ENCODE results near the gene AP5B1.
A peak's percentile ranks its signal among the peaks of the same experiment; 100 is the strongest.
"Not testable (repeated sequence)": the region's sequence is repeated elsewhere in the genome, so short reads cannot be mapped to it uniquely, and the experiment has no call there.

Gene AP5B1

DNA sequence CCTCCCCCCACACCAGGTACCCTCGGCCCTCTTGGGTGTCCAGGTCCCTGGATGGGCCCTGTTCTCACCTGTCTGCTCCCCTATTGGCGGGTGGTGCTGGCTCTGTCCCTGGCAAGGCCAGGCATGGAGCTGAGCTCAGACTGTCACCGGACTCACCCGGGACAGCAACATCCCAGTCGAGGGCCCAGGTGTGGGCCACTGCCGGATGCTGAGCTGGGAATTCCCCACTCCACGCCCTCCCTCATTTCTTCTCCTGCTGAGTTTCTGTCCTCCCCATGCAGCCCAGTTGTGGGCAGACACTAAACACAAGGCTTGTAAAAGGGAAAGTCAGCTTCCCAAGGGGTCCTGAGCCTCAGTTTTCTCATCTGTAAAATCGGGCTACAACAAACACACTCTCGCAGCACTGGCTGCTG lies 2.0 kb upstream of the AP5B1 start:
- ATAC-seq: no peak

DNA sequence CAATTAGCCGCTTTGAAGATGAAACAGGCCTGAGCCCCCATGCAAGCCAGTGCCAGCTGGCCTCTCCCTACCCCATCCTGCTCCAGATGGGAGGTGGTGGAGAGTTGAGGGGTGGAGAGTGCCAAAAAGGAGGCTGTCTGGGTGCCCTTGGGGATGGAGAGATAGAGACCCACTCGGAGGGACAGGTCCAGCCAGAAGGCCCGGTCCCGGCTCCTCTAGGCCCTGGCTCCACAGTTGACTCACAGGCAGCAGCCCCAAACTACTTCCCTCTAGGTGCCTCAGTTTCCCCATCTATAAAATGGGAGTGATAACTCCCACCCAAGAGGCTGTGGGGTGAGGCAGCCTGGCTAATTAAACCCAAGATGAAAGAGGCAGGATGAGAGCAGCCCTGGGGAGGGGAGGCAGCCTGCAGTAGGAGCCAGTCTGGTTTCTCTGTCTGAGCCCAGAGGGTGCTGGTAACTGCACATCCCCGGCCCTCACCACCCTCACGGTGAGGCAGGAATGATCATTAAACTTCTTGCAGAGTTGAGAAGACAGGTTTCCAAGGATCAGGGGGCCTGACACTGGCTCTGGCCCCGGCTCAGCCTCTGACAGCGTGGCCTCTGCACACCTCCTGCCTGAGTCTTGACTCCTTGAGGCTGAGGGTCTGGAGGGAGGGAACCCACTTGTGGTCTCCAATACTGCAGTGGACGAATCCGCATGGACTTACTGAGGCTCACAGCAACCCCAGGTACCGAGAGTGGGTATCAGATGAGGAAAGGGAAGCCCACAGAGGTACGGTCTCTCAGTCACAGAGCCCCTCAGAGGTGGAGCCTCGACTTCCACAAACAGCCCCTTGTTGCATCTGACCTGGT lies 1.4 kb upstream of the AP5B1 start:
- no peak for ATAC-seq

DNA sequence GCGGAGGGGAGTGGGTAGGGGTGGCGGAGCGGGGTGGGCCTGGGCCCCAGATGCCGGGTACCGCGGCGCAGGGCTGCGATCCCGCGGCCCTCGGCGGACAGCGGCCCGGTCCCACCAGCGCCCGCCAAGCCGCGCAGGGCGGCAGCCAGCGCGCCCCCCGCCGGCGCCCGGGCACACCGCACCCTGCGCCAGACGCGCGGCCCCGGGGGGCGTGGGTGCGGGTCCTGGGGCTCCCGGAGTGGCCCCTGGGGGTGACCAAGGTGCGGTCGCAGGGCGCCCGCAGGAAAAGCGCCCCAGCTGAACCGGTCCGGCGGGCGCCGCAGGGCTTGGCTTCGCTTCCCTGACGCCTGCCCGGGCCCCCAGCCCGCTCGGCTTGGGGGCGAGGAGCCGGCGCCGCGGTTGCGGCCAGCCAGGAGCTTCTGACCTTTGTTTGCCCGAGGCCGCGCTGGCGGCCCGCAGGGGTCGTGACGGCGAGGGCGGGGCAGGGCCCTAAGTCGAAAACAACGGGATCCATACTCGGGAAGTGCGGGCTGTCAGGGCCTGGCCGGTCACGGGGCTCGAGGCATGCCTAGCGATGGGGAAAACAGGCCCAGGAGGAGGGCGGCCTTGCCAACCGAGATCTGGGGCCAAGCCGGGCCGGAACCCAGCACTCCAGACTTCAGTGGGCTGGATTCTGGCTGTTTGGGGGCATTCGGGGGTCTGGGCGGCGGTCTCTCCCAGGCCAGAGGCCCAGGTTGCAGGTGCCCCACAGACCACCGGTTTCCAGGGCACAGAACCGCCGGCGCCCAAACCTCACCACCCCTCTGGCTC lies 581 bp upstream of the AP5B1 start:
- peak in 1 of 2 donors; percentile 36 for ATAC-seq

DNA sequence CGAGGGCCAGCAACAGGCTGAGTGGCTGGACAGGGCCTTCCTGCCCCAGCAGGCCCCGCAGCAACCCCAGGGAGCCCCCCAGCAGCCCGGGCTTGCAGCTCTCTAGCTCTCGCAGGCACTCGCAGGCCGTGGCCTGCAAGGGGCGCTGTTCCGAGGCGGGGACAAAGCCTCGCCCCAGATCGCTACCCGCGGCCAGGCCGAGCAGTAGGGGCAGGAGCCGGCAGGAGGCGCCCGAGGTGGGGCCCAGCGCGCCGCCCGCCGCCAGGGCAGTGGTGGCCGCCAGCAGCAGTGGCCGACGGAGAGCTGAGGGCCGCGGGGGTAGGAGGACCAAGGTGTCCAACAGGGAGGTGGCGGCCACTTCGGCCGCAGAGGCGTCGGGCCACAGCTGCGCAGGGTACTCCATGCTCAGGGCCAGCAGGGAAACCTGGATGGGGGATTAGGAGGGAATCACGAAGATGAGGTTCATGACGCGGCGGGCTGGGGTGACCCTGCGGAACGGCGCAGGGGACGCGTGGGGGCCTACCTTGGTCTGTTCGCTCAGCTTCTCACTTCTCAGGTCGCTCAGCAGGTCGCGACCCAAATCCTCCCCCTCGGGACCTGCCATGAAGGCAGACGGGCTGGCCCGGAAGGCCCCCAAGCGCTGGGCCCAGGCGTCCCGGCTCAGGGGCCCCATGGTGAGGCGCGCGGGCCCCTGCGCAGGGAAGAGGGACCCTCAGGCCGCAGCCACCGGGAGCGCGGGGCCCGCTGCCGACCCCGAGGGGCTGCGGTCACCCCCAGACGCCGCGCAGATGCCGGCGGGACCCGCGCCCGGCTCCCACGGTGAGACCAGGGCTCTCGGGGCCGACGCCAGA lies 632 bp downstream of the AP5B1 start:
- peak; percentile 69 to 76 for ATAC-seq

DNA sequence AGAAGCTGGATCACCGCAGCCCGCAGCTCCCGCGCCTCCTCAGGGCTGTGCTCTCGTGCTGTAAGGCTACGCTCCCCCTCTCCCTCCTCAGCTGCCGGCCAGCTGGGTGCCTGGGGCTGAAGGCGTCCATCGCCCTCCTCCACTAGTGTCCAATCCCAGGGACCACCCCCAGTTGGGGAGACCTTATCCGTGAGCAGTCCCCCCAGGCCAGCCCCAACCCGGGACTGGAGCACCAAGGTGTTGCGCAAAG lies 1.2 kb downstream of the AP5B1 start:
- no peak for ATAC-seq

DNA sequence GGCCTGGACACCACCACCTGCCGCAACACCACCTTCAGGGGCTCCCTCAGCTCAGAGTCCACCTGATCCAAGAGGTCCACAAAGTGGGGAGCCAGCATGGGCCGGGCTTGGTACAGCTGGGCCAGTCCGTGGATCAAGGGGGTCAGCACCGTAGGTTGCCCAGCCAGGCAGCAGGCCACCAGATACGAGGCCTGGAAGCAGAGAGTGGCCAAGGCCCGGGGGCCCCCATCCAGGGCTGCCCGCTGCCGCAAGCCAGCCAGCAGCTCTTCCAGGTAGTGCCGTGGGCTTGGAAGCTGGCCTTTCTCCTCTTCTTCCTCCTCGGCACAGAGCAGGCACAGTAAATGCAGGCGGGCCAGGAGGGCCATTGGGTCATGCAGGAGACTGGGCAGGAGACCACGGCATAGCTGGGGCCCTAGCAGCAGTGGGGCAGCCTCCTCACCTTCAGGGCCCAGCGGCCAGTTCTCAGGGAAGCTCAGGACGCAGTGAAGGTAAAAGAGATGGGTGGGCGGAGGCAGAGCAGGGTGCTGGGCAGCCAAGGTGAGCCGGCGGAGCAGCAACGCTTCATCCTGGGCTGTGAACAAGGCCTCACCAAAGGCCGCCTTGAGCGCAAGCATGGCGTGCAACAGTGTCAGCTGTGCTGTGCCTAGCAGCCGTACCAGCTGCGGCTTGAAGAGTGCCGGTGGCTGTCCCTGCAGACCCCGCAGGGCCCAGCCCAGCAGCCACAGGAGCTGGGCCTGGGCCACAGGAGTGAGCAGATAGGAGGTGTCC lies 1.7 kb downstream of the AP5B1 start:
- ATAC-seq: no peak

DNA sequence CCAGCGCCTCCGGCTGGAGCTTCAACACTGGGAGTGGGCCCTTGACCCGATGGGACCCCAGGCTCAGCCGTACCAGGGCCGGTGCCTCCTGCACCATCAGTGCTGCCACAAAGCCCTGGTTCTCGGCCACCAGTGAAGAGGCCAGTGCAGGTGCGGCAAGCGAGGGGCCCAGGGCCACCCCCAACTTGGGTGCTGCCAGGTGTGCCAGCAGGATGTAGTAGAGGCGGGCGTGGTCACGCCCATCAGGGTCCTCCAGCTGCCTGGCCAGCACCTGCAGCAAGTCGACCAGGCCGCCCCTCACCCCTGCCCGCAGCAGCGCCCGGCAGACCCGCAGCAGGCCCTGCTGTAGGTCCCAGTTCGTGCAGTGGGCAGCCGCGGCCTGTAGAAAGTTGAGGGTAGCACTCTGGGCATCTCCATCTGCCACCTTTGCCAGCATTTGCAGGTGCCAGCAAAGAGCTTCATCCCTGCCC lies 2.3 kb downstream of the AP5B1 start:
- no peak for ATAC-seq

DNA sequence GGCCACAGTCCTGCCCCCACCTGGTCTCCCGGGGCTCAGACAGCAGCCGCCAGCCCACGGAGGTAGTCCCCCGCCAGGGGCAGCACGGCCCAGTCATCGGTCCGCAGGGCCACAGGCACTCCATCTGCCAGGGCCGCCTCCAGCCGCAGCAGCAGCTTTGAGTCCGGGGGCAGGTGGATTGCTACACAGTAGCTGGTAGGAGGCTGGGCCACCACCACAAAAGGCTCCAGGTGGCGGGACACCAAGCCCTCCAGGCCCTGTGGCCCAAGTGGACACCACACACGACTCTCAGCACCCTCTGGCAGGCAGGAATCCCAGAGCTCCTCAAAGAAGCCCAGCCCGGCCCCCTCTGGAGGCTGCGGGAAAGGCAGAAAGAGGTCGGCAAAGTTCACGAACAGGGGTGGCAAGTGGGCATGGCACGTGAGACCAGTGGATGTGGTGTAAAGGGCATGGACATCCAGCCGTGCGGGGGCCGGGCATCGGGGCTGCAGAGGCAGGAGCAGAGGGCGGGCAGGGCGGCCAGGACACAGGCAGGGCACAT lies 2.9 kb downstream of the AP5B1 start:
- ATAC-seq: no peak

DNA sequence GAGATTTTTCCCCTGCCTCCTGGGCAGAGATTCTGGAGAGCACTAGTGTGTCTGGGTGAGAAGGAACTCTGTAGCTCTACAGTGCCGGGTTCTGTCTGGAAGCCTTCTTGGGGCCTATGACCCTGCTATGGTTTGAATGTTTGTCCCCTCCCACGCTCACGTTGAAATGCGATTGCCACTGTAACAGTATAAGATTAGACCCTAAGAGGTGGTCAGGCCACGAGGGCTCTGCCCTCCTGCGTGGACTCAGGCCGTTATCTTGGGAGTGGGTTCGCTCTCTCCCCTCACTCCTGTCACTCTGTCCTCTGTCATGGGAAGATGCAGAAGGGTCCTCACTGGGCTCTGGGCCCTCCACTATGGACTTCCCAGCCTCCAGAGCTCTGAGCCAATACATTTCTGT lies 3.5 kb downstream of the AP5B1 start:
- no peak for ATAC-seq

DNA sequence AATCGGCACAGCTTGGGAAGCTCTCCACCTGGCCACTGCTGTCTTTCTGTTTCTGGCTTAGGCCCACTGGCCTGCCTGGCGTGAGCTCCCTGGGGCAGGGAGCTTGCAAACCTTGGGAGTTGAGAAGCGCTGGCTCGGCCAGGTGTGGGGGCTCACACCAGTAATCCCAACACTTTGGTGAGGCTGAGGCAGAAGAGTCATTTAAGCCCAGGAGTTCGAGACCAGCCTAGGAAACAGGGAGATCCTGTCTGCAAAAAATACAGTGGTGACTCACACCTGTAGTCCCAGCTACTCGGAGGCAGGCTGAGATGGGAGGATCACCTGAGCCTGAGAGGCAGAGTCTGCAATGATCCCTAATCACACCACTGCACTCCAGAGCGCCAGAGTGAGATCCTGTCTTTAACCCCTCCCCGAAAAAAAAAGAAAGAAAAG lies 4.0 kb downstream of the AP5B1 start:
- ATAC-seq: no peak

DNA sequence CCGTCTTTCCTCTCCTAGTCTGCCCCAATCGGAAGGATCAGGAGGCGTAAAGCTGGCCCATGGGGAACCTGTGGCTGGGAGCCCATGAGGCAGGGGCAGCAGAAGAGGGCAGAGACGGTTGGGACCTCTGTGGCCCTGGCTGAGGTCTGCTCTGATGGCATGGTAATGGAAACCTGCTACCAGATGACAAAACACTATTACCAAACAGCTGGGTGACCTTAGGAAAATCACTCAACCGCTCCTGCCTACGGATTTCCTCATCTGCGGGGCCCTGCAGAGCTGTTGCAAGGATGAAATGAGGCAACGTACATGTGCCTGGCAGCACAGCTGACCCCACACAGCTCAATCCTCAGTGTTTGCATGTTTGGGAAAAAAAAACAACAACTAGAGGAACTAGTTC lies 4.6 kb downstream of the AP5B1 start:
- no peak for ATAC-seq

DNA sequence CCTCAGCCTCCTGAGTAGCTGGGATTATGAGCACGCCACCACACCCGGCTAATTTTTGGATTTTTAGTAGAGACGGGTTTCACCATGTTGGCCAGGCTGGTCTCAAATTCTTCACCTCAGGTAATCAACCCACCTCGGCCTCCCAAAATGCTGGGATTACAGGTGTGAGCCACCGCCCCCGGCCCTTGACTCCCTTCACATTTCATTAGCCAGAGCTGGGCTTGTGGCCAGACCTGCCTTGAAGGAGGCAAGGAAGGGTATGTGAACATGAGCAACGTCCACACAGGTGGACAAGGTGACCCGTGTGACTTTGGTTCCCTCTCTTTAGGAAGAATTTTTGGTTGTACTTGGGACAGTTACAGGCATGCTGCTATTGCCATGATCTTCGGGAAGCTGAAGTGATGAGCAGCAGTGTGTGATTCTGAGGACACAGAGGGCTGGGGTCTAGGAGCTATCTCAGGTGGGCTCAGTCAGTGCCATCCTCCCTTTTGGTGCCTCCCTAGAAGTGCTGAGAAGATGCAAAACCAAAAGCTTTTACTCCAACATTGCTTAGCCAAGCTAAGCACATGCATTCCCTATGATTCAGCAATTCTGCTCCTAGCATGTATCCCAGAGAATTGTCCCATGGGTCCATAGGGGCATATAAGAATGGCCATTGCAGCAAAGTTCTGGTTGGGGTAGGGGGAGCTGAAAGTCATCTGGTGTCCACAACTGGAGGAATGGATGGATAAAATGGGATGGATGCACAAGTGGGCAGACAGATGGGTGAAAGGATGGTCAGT lies 6.1 kb downstream of the AP5B1 start:
- ATAC-seq: no peak

DNA sequence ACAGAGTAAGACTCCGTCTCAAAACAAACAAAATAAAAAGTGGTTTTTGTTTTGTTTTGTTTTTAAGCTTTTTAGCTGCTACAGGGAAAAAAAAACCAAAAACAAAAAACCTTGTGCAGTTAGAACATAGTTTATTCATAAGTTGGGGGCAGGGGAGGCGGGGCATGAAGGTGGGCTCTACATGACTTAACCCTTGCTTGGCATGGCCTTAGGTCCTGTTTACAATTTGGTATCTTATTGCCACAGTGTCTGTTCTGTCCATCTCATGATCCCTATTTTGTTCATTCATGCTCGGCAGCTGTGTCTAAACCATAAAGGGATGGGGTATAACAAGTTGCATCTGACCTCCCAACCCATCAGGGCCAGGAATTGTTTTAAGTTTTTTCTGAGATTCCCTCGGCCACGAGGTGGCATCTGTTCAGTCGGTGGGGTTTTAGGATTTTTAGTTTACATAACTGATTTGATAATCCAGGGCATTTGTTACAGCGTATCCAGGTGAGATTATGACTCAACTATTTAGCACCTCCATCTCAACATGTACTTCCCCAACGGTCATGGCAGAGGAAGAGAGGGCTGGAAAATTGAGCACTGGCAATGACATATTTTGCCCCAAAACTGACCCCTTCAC lies 6.9 kb downstream of the AP5B1 start:
- no peak for ATAC-seq

DNA sequence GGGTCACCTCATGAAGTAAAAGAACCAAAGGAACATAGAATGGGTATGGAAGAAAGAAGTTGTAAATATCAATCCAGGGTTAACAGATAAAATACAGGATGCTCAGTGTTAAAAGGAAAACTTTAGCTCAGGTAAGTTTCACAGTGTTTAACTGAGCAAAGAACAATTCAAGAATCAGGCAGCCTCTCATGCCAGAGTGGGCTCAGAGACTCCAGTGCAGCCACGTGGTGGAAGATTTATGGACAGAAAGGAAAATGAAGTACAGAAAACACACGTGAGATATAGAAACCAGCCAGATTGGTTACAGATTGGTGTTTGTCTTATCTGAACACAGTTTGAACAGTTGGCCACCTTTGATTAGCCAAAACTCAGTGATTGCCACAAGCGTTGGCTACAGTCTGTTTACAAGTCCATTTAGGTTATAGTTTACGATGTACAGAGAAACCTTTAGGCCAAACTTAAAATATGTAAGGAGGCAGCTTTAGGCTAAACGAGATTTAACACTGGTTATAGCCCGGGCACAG lies 9.1 kb downstream of the AP5B1 start:
- ATAC-seq: no peak

DNA sequence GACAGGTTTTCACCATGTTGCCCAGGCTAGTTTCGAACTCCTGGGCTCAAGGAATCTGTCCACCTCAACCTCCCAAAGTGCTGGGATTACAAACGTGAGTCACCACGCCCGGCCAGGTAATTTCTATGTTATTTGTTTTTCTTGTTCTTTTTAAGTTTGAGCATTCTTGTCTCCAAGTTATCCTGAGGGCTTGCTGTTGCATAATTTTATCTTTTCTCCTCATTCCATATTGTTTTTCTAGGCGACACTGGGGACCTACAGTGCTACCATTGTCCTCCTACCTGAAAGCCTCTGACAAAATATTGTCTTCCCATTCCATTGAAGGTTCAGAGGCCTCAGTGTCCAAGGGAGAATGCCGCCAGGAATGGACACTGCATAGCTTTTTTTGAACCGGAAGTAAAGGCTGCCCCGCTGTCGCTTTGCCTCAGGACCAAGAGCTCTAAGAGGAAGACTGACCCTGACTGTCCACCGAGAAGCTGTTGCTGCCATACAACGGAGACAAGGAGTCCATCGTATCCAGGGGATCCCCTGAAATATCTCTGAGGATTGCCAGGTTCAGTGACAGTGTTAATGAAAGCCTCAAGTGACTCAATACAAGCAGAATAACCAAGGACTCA lies 9.7 kb downstream of the AP5B1 start:
- no peak for ATAC-seq

DNA sequence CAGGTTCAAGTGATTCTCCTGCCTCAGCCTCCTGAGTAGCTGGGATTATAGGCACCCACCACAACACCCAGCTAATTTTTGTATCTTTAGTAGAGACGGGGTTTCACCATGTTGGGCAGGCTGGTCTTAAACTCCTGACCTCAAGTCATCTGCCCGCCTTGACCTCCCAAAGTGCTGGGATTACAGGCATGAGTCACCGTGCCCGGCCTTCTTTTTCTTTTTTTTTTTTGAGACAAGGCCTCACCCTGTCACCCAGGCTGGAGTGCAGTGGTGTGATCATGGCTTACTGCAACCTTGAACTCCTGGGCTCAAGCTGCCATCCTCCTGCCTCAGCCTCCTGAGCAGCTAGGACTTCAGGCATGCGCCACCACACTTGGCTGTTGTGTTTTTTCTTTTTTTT lies 13.0 kb downstream of the AP5B1 start:
- ATAC-seq: not testable (repeated sequence)

DNA sequence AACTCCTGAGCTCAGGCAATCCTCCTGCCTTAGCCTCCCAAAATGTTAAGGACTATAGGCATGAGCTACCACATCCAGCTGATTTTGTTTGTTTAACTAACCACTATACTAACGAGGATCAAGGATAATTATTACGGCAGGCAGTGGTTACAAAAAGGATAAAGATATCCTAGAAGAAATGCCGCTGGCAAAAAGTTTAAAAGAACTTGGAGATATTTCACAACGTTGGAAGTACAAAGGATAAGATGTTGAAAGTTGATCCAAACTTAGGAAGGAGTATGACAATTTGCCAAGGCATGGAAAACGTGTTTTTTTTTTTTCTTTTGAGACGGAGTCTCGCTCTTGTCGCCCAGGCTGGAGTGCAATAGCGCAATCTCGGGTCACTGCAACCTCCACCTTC lies 13.4 kb downstream of the AP5B1 start:
- ATAC-seq: no peak

DNA sequence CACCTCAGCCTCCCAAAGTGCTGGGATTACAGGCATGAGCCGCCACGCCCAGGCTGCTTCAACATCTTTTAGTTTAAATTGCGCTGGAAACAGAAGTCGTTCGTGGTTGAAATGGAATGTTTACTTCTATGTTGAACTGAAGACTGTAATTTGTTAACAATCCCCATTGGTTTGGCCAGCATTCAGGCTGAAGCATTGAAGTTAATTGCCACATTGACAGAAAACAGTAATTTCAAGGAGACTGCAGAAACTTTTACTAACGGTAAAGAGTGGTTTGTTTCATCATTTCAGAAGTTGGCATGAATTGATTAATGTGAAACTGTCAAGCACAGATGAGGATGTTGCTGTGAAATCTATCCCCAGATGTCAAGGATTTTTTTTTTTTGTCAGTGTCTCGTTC lies 14.2 kb downstream of the AP5B1 start:
- no peak for ATAC-seq

DNA sequence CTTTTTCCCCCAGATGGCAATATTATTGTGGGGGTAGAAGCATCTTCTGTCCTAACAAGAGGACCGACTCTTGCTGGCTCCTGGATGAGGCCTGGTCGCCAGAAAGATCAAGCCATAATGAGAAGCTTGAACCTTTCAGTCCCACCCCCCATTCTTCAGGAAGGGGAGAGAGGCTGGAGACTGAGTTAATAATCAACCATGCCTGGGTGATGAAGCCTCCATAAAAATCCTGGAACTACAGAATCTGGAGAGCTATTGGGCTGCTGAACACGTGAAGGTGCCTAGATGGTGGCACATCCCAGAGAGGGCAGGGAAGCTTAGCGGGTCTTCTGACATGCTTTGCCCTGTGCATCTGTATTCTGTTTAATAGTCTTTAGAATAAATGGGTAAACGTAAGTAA lies 16.3 kb downstream of the AP5B1 start:
- no peak for ATAC-seq

DNA sequence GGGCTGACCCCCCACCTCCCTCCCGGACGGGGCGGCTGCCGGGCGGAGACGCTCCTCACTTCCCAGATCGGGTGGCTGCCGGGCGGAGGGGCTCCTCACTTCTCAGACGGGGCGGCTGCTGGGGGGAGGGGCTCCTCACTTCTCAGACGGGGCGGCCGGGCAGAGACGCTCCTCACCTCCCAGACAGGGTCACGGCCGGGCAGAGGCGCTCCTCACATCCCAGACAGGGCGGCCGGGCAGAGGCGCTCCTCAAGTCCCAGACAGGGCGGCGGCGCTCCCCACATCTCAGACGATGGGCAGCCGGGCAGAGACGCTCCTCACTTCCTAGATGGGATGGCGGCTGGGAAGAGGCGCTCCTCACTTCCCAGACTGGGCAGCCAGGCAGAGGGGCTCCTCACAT lies 18.0 kb downstream of the AP5B1 start:
- not testable (repeated sequence) for ATAC-seq

Data from activated CD4-positive, CD25-positive, alpha-beta regulatory T cell treated with anti-CD3 and anti-CD28 coated beads, Interleukin-2, amount 50 U/mL, for 24 hours (primary cell).